OCI-LY7 (cell line): Measurements from ENCODE around the gene PORCN.

Experiments
- EZH2phosphoT487 ChIP-seq: fragments of 200-600 bp; sonication (generic); IDR thresholded peaks from 2 replicates; pipeline ENCODE4 v1.6.1; 2018; ENCODE audit warnings: low read depth, borderline replicate concordance, mild to moderate bottlenecking, mixed run types, antibody characterized with exemption, low read length, moderate library complexity, mixed read lengths
- TF ChIP-seq, protein P1 (sequence below): fragments of 200-600 bp; sonication (generic); conservative IDR thresholded peaks from 2 replicates; pipeline ENCODE4 v1.5.1; 2014; ENCODE audit warnings: mild to moderate bottlenecking, antibody characterized with exemption, low read length, moderate library complexity, mixed read lengths

DNA sequence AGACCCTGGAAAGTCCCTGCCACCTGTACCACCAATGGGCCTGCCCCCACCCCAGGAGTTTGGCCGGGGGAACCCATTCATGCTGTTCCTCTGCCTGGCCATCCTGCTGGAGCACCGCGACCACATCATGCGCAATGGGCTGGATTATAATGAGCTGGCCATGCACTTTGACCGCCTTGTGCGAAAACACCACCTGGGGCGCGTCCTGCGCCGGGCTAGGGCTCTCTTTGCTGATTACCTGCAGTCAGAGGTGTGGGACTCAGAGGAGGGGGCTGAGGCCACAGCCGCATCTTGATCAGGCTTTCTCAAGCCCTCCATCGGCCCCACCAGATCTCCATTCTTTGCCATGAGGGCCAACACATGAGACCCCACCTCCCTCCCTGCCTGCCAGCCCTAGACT, 51.9 kb downstream of the PORCN start:
- TF ChIP-seq, protein P1, sequence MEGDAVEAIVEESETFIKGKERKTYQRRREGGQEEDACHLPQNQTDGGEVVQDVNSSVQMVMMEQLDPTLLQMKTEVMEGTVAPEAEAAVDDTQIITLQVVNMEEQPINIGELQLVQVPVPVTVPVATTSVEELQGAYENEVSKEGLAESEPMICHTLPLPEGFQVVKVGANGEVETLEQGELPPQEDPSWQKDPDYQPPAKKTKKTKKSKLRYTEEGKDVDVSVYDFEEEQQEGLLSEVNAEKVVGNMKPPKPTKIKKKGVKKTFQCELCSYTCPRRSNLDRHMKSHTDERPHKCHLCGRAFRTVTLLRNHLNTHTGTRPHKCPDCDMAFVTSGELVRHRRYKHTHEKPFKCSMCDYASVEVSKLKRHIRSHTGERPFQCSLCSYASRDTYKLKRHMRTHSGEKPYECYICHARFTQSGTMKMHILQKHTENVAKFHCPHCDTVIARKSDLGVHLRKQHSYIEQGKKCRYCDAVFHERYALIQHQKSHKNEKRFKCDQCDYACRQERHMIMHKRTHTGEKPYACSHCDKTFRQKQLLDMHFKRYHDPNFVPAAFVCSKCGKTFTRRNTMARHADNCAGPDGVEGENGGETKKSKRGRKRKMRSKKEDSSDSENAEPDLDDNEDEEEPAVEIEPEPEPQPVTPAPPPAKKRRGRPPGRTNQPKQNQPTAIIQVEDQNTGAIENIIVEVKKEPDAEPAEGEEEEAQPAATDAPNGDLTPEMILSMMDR: no peak
- no peak for TF ChIP-seq EZH2phosphoT487
